UCSD-AML1 (cell line): ENCODE measurements around the gene L1TD1.
"Not testable (repeated sequence)": the region's sequence is repeated elsewhere in the genome, so short reads cannot be mapped to it uniquely, and the experiment has no call there.

Experiments used
- DNase-seq: peaks from one replicate; lab custom pipeline; 2025; ENCODE audit not compliant: unreplicated experiment; lab: John Stamatoyannopoulos, UW

The L1TD1 gene

GRCh38 chr1:62194651-62195544 lies at the start of gene L1TD1:
L1TD1 (plus strand) TSS chr1:62194849; CDS start chr1:62206629, 11,780 bp downstream.
- DNase-seq = no peak

GRCh38 chr1:62159940-62160348 lies 34.7 kb upstream of the L1TD1 start:
- DNase-seq = no peak

GRCh38 chr1:62161711-62162110 lies 32.9 kb upstream of the L1TD1 start:
- no peak for DNase-seq

GRCh38 chr1:62170380-62170779 lies 24.3 kb upstream of the L1TD1 start:
- DNase-seq = not testable (repeated sequence)

- no peak for DNase-seq
These were observed 19.0 kb upstream of the L1TD1 start for GRCh38 chr1:62175568-62176179.

- no peak for DNase-seq
These were observed 17.9 kb upstream of the L1TD1 start for GRCh38 chr1:62176597-62177312.

- DNase-seq = no peak
These were observed 17.0 kb upstream of the L1TD1 start for GRCh38 chr1:62177621-62178020.

GRCh38 chr1:62178372-62178771 lies 16.3 kb upstream of the L1TD1 start:
- DNase-seq = no peak

- DNase-seq = not testable (repeated sequence)
These were observed 14.6 kb upstream of the L1TD1 start for GRCh38 chr1:62180054-62180453.

GRCh38 chr1:62180639-62181038 lies 14.0 kb upstream of the L1TD1 start:
- DNase-seq = no peak

GRCh38 chr1:62181532-62181931 lies 13.1 kb upstream of the L1TD1 start:
- DNase-seq = no peak

- DNase-seq = not testable (repeated sequence)
These were observed 12.5 kb upstream of the L1TD1 start for GRCh38 chr1:62182157-62182556.

GRCh38 chr1:62183164-62184020 lies 11.3 kb upstream of the L1TD1 start:
- not testable (repeated sequence) for DNase-seq

GRCh38 chr1:62184336-62184735 lies 10.3 kb upstream of the L1TD1 start:
- no peak for DNase-seq

- not testable (repeated sequence) for DNase-seq
These were observed 9.4 kb upstream of the L1TD1 start for GRCh38 chr1:62185233-62185632.

- DNase-seq = no peak
These were observed 9.0 kb upstream of the L1TD1 start for GRCh38 chr1:62185677-62186076.

- DNase-seq = no peak
These were observed 7.1 kb upstream of the L1TD1 start for GRCh38 chr1:62187548-62187947.

- DNase-seq = no peak
These were observed 6.5 kb upstream of the L1TD1 start for GRCh38 chr1:62188111-62188510.

GRCh38 chr1:62196086-62196690 lies 1.5 kb downstream of the L1TD1 start:
- no peak for DNase-seq

- no peak for DNase-seq
These were observed 3.6 kb downstream of the L1TD1 start for GRCh38 chr1:62198069-62198780.
